ENCODE results near the gene KLK12. TPM values are rescaled to one million over a fixed set of nuclear protein-coding genes. Genes with fewer than 3 reads are reported as not detected.

The KLK12 gene
- total RNA-seq, 1 experiment from 2014 or later: not detected

DNA sequence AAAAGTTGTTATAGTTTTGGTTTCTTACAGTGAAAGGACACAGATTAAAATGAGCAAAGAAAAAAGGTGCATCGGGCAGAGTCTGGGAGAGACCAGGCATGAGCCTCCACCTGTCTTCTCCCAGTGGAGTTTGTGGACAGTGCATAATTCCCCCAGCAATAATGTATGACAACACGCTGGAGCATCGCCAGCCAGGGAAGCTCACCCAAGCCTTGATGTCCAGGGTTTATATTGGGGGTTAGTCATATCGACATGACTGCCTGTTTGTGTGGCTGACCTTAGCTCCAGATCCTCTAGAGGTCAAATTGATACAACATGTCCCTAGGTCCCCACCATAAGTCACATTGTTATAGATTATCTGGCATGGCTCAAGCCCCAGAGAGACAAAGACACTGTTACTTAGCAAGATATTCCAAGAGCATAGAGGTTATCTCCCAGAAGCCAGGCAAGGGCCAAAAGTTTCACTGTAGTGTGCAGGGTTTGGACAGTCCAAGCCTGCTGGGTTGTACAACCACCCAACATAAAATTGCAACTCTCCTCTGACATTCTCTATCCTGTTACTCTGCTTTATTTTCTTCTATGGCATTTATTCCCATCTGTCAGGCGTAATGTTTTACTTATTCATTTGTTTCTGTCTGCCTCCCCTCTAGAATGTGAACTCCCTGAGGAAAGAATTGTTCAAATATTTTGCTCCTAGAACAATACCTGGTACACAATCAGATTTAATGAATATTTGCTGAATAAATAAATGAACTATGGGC lies 35.7 kb upstream of the KLK12 start:
- Histone ChIP-seq H4K20me1 (ENCODE audit: control insufficient read depth, insufficient read depth, insufficient read length) (no peaks in the 10 kb centered on the region), H2BK12ac (ENCODE audit: insufficient read length, low read depth, low read length) (no peak overlapping the region), H3K27ac (ENCODE audit: insufficient read length, low read depth, low read length) (no peak overlapping the region), H3K9me3 (ENCODE audit: control insufficient read depth, low read depth, low read length) (no peaks in the 10 kb centered on the region), H2BK20ac (ENCODE audit: low read depth, low read length, poor library complexity, severe bottlenecking) (no peak overlapping the region), H3T11ph (ENCODE audit: low read length) (no peak overlapping the region), H2BK5ac (ENCODE audit: insufficient read length, low read length) (no peak overlapping the region), H3K4me1 (ENCODE audit: insufficient read depth, low read length) (no peaks in the 10 kb centered on the region; the same call in 1 of the 2 replicates), H3K23ac (ENCODE audit: insufficient read length, low read depth, low read length) (no peak overlapping the region), H3K56ac (ENCODE audit: insufficient read length, low read depth, low read length) (no peak overlapping the region), H3K9ac (ENCODE audit: extremely low read depth, insufficient read length, low read length) (no peak overlapping the region), H2BK15ac (ENCODE audit: low read depth, low read length) (no peak overlapping the region), H4K5ac (ENCODE audit: insufficient read length, low read depth, low read length) (no peak overlapping the region), H2AFZ (ENCODE audit: low read length) (no peak overlapping the region), H3K18ac (ENCODE audit: insufficient read length, low read depth, low read length) (no peak overlapping the region), H2AK5ac (ENCODE audit: insufficient read length, low read length) (no peak overlapping the region), H3K14ac (ENCODE audit: insufficient read depth, low read length) (no peak overlapping the region), H3K23me2 (ENCODE audit: insufficient read length, low read depth, low read length, poor library complexity, severe bottlenecking) (no peaks in the 10 kb centered on the region), H3K4me2 (ENCODE audit: insufficient read depth, insufficient read length, low read length) (no peak overlapping the region), H4K8ac (replicated peaks; ENCODE audit: insufficient read length, low read depth, low read length) (no peak overlapping the region), H3K27me3 (ENCODE audit: insufficient read depth, low read length) (no peaks in the 10 kb centered on the region), H3K79me2 (ENCODE audit: insufficient read depth, low read length) (no peaks in the 10 kb centered on the region), H4K91ac (ENCODE audit: insufficient read length, low read depth, low read length) (no peak overlapping the region), H3K79me1 (ENCODE audit: insufficient read depth, low read depth, low read length, poor library complexity, severe bottlenecking) (no peaks in the 10 kb centered on the region), H3K4ac (ENCODE audit: low read depth, low read length) (no peak overlapping the region), H2BK120ac (ENCODE audit: low read depth, low read length, poor library complexity, severe bottlenecking) (no peak overlapping the region)
- H3K36me3 Mint-ChIP-seq (ENCODE audit: insufficient read depth in 1 of 3, low read depth in 3 of 3): peaks cover 0 to 7% (median 3%) of the 10 kb centered on the region in 3 experiments; a peak in 3 of 7 replicates
- peaks cover 12% of the 10 kb centered on the region for H3K27me3 Mint-ChIP-seq (ENCODE audit: low read depth)
- TF ChIP-seq, protein P1, sequence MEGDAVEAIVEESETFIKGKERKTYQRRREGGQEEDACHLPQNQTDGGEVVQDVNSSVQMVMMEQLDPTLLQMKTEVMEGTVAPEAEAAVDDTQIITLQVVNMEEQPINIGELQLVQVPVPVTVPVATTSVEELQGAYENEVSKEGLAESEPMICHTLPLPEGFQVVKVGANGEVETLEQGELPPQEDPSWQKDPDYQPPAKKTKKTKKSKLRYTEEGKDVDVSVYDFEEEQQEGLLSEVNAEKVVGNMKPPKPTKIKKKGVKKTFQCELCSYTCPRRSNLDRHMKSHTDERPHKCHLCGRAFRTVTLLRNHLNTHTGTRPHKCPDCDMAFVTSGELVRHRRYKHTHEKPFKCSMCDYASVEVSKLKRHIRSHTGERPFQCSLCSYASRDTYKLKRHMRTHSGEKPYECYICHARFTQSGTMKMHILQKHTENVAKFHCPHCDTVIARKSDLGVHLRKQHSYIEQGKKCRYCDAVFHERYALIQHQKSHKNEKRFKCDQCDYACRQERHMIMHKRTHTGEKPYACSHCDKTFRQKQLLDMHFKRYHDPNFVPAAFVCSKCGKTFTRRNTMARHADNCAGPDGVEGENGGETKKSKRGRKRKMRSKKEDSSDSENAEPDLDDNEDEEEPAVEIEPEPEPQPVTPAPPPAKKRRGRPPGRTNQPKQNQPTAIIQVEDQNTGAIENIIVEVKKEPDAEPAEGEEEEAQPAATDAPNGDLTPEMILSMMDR (conservative IDR thresholded peaks at IDR 0.05): no peak
- peaks cover 6 to 10% of the 10 kb centered on the region in 2 experiments for H3K4me1 Mint-ChIP-seq
- no peak overlapping the region for H3K27ac Mint-ChIP-seq
- peaks cover 7 to 15% of the 10 kb centered on the region in 2 experiments for H3K9me3 Mint-ChIP-seq
- no peak overlapping the region for H3K4me3 Mint-ChIP-seq
- DNase-seq: no peak
- WGBS (ENCODE audit: extremely low coverage, insufficient read length, low lambda C conversion rate): no CpG with 5 or more reads among the region's 5 CpGs
